GM12875 (cell line): ENCODE data around the gene SCG5.

Source experiments
- H3K4me3 ChIP-seq: one replicate; pipeline ENCODE4 v1.5.1; 2011; ENCODE audit warnings: low read depth, low read length, control low read depth
- CTCF ChIP-seq: IDR thresholded peaks from 2 replicates; pipeline ENCODE4 v1.5.1; 2011; ENCODE audit warnings: low read depth, mild to moderate bottlenecking, control low read depth, inconsistent platforms, low read length, moderate library complexity, borderline replicate concordance; ENCODE audit not compliant: insufficient read depth

Gene SCG5

DNA sequence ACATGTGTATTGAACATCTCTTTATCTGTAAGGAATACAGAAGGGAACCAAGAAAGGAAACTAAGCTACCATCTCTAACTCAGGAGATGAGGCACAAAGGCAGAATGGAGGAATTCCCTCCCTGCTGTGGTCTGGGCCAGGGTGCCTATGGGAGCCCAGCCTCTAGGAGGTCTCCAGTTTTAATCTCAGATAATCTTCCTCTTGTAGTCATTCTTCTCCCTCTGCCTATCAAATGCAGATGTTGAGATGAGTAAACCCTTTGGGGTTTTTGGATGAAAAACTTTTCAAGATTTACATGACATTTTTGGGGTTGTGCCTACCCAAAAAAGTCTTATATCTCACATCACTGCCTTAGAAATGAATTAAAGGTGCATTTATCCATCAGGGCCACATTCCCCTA lies 23.3 kb downstream of the SCG5 start:
- no peak for TF ChIP-seq CTCF
- no peak overlapping the region for H3K4me3 ChIP-seq

- TF ChIP-seq CTCF: no peak
- H3K4me3 ChIP-seq: no peak overlapping the region
Measured at GRCh38 chr15:32667321-32667720, 25.8 kb downstream of the SCG5 start.

DNA sequence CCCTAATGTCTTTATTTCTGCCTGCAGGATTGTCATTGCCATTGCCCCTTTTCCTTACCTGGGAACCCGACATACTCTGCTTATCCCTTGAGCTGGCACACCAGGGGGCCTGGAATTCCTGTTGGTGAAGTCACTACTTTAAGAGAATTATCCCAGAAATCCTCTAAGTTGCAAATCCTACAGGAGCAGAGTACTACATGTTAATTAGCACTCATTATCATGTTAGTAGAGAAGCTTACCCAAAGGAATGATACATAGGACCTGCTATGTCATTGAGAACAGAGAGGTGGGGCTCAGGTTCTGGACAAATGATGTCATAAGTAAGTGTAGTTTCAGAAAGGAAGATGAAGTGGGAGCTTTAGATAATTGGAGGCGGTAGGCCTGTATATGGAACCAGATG lies 27.4 kb downstream of the SCG5 start:
- no peak for TF ChIP-seq CTCF
- H3K4me3 ChIP-seq: no peak overlapping the region

GRCh38 chr15:32669896-32670611 lies 28.5 kb downstream of the SCG5 start:
- no peak for TF ChIP-seq CTCF
- no peak overlapping the region for H3K4me3 ChIP-seq

DNA sequence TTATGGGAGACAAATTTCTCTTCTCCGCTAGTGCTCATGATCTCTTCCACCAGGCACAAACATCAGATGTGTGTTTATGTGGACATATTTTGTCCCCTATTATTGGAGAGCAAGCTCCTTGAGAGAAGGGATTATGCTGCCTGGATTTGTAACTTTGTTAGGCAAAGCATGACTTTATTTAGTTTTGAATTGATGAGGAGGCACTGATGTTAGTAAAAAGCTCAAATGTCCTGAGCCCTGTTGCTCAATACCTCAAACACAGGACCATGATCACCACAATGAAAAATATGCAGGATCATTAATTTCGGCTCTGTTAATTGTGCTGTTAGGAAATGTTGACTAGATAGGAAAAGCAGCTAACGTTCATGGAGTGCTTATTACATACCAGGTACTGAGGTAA lies 29.1 kb downstream of the SCG5 start:
- no peak overlapping the region for H3K4me3 ChIP-seq
- TF ChIP-seq CTCF: no peak

GRCh38 chr15:32671339-32672325 lies 30.1 kb downstream of the SCG5 start:
- no peak overlapping the region for H3K4me3 ChIP-seq

More at GRCh38 chr15:32671339-32672325, 30.1 kb downstream of the SCG5 start:
- no peak for TF ChIP-seq CTCF
